Measurements from ENCODE around the gene YJEFN3. TPM values are rescaled to one million over a fixed set of nuclear protein-coding genes. Genes with fewer than 3 reads are reported as not detected.

YJEFN3 gene
- polyA plus RNA-seq, 2 of the 4 experiments (the other 2 are of a cell fraction) = 3.2 to 7.2 TPM

DNA sequence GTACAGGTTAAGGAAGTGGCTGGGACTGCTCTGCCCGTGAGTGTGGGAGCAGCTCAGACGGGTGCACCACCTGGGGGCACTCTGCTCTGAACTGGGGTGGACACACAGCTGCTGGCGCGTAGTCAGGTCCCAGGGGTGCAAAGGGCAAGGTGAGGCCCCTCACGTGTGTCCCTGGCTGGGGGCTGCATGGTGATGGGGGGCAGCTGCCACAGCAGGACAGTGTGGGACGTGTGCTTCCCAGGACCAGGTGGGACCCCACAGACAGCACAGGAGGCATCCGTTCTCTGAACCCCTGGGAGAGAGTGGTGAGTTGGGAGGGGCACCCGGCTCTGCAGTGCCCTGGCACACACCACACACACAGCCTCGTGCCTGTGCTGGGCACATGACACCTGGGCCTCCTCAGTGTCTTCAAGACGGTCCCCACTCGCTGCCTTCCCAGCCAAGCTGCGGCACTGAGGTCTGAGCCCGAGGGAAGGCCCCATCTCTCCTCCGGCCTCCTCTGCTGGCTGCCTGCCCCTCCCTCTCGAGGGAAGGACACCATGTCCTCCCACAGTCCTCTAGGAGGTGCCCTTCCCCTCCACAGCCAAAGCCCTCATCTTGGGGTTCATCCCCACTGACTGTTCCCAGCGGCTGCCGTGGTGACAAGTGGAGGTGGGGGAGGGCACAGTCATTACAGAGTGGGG is 34.1 kb downstream of the YJEFN3 start:
- WGBS (ENCODE audit: missing lambda C conversion rate) = 91% methylated on average over 5 of the region's 17 CpGs
- no peak for DNase-seq (ENCODE audit: low read depth in 1 of 2, low spot score in 1 of 2)
- Histone ChIP-seq H3K4me3 (no peak overlapping the region), H3K27ac (no peak overlapping the region), H3K9me3 (no peaks in the 10 kb centered on the region), H3K4me1 (no peaks in the 10 kb centered on the region), H3K4me2 (no peak overlapping the region)
- FAIRE-seq = no peak
- TF ChIP-seq JUN (IDR thresholded peaks at IDR 0.05) = no peak
- TF ChIP-seq ZC3H11A (IDR thresholded peaks at IDR 0.05) = no peak
- TF ChIP-seq GATA3 (IDR thresholded peaks at IDR 0.05; ENCODE audit: borderline replicate concordance) = no peak
- no peak for TF ChIP-seq CHD4 (IDR thresholded peaks at IDR 0.05; ENCODE audit: borderline replicate concordance)
- TF ChIP-seq TP53 (CRISPR knock-in tag; IDR thresholded peaks at IDR 0.05) = no peak
- TF ChIP-seq PHF8 (IDR thresholded peaks at IDR 0.05; ENCODE audit: borderline replicate concordance, low read depth) = no peak
- TF ChIP-seq CEBPB (IDR thresholded peaks at IDR 0.05) = no peak
- no peak for TF ChIP-seq FOSL2 (IDR thresholded peaks at IDR 0.05)
- TF ChIP-seq FOSL2 (CRISPR knock-in tag; IDR thresholded peaks at IDR 0.05) = no peak
- TF ChIP-seq MAFK (IDR thresholded peaks at IDR 0.05; ENCODE audit: partially characterized antibody) = no peak
- TF ChIP-seq ELK1 (IDR thresholded peaks at IDR 0.05; ENCODE audit: low read depth, low read length) = no peak
- ChIA-PET POLR2A (no interaction called here), CTCF (interaction anchor here (0.5 to 1.2 kb wide), 3 partner anchors 8 to 802 kb away, joined by 3 to 4 read pairs (median 3); no protein-coding TSS in a partner anchor)
- ATAC-seq = peak; percentile 26 to 54; a peak in 2 of 6 replicates

DNA sequence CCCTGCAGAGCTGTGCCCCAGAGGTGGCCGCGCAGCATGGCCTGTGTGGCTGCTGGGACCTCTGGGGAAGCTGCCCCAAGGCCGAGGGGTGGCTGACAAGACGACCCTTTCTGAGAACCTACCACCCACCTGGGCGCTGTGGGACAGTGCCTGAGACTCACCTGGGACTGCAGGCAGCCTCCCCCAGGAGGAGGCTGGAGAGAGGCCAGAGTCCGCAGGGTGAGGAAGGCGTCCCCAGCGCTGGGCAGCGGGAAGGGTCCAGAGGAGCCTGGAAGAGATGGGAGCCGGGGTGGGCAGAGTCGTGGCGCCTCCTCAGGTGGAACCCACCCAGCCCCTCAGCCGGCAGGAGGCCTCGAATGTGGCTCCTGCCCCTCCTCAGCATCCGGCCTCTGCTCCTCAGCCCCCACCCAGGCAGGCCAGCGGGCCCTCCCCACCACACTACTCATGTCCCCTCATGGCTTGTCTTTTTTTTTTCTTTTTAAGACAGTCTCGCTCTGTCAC is 34.7 kb downstream of the YJEFN3 start:
- TF ChIP-seq EP300 (IDR thresholded peaks at IDR 0.05) = no peak
- ATAC-seq (no peak), DNase-seq (ENCODE audit: low read depth in 1 of 2, low spot score in 1 of 2) (no peak), FAIRE-seq (no peak)
- no peak overlapping the region for H3K4me3 ChIP-seq
- POLR2A ChIA-PET = no interaction called here
- H3K4me1 ChIP-seq = no peaks in the 10 kb centered on the region
- no peaks in the 10 kb centered on the region for H3K9me3 ChIP-seq
- WGBS (ENCODE audit: missing lambda C conversion rate) = 97% methylated on average over 12 of the region's 17 CpGs
- H3K4me2 ChIP-seq = no peak overlapping the region
- CTCF ChIA-PET = interaction anchor here (0.8 kb wide), 1 partner anchor 9 kb away, joined by 4 read pairs; no protein-coding TSS in a partner anchor
- no peak overlapping the region for H3K27ac ChIP-seq

DNA sequence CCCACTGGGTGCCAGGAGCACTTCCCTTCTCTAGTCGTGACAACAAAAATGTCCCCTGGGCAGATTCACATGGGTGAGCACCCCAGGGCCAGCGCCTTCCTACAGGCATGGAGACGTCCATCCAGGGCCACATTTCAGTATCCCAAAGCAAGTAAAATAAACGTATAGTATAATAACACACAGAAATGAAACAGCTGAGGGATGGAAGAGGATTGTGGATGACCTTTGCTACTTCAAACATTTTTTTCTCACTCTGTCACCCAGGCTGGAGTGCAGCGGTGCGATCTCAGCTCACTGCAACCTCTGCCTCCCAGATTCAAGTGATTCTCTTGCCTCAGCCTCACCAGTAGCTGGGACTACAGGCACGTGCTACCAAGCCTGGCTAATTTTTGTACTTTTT is 37.6 kb downstream of the YJEFN3 start:
- TF ChIP-seq JUN (IDR thresholded peaks at IDR 0.05) (no peak), MAFK (IDR thresholded peaks at IDR 0.05; ENCODE audit: partially characterized antibody) (no peak), POLR2A (IDR thresholded peaks at IDR 0.05; ENCODE audit: low read length) (no peak), ZNF302 (CRISPR knock-in tag; IDR thresholded peaks at IDR 0.05) (no peak), MYC (IDR thresholded peaks at IDR 0.05; ENCODE audit: borderline replicate concordance, low read length) (no peak), RARB (CRISPR knock-in tag; IDR thresholded peaks at IDR 0.05) (no peak), ZSCAN20 (CRISPR knock-in tag; IDR thresholded peaks at IDR 0.05) (no peak), E2F6 (IDR thresholded peaks at IDR 0.05; ENCODE audit: borderline replicate concordance, low read depth) (no peak), RCOR1 (IDR thresholded peaks at IDR 0.05; ENCODE audit: low read depth, low read length) (no peak), ZFP36 (IDR thresholded peaks at IDR 0.05; ENCODE audit: borderline replicate concordance, partially characterized antibody) (no peak), KDM1A (IDR thresholded peaks at IDR 0.05; ENCODE audit: low read depth) (no peak), ELK1 (IDR thresholded peaks at IDR 0.05; ENCODE audit: low read depth, low read length) (no peak), RAD21 (conservative IDR thresholded peaks at IDR 0.05 in 1 of 2, IDR thresholded peaks at IDR 0.05 in 1 of 2) (no peak), HEYL (CRISPR knock-in tag; IDR thresholded peaks at IDR 0.05) (no peak), EP300 (IDR thresholded peaks at IDR 0.05) (no peak), FOXS1 (CRISPR knock-in tag; IDR thresholded peaks at IDR 0.05) (no peak)
- TF ChIP-seq, protein P1, sequence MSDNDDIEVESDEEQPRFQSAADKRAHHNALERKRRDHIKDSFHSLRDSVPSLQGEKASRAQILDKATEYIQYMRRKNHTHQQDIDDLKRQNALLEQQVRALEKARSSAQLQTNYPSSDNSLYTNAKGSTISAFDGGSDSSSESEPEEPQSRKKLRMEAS (IDR thresholded peaks at IDR 0.05) = no peak
- Histone ChIP-seq H3K4me2 (no peak overlapping the region), H3K4me3 (no peak overlapping the region), H3K4me1 (no peaks in the 10 kb centered on the region), H3K9me3 (no peaks in the 10 kb centered on the region), H3K27ac (no peak overlapping the region)
- WGBS (ENCODE audit: missing lambda C conversion rate) = 69% methylated on average over 7 of the region's 7 CpGs
- DNase-seq (ENCODE audit: low read depth in 1 of 2, low spot score in 1 of 2) = no peak
- no peak for FAIRE-seq
- ChIA-PET CTCF (no interaction called here), POLR2A (no interaction called here)
- no peak for ATAC-seq

Data from A549 (cell line).